Hepatic stellate cell (primary cell): ENCODE results near the gene GET4.
A peak's percentile ranks its signal among the peaks of the same experiment; 100 is the strongest.

Experiments used
- DNase-seq: peaks from one replicate; pipeline ENCODE4 v3.0.0; 2011; ENCODE audit warnings: low spot score

The GET4 gene

DNA sequence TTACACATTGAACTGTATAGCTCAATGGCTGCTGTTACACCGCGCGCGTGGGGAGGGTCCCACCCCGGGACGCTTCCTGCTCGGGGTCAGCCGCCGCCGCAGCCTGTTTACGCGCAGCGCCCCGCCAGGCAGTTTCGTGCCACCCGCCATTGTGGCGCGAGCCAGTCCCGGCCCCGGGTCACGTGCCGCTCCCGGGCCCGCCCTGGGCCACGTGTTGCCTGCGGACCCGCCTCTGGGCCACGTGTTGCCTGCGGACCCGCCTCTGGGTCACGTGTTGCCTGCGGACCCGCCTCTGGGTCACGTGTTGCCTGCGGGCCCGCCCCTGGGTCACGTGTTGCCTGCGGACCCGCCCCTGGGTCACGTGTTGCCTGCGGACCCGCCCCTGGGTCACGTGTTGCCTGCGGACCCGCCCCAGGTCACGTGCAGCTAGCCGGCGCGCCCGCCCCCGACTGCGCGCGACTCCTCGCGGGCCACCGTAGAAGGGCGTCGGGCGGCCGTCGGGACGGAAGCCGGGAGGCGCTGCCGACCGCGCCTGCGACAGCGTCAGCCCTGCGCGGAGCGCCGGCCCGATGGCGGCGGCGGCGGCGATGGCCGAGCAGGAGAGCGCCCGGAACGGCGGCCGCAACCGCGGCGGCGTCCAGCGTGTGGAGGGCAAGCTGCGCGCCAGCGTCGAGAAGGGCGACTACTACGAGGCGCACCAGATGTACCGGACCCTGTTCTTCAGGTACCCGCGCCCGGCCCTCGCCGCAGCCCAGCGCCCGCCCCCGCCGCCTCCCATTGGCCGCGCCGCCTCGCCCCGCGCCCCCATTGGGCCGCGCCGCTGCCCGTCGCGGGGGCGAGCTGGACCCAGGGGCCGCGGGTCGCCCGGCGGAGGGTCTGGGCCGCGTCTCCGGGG is at the start of gene GET4:
Gene GET4, plus strand, starts transcription at position 478 of the 895 bp plus-strand sequence. Its CDS starts 92 bp downstream, at position 570.
- DNase-seq = peak; percentile 93

GRCh38 chr7:828793-829561 is 47.4 kb upstream of the GET4 start:
- no peak for DNase-seq

GRCh38 chr7:830069-830468 is 46.3 kb upstream of the GET4 start:
- DNase-seq = no peak

GRCh38 chr7:831596-832166 is 44.7 kb upstream of the GET4 start:
- DNase-seq = peak; percentile 87

DNA sequence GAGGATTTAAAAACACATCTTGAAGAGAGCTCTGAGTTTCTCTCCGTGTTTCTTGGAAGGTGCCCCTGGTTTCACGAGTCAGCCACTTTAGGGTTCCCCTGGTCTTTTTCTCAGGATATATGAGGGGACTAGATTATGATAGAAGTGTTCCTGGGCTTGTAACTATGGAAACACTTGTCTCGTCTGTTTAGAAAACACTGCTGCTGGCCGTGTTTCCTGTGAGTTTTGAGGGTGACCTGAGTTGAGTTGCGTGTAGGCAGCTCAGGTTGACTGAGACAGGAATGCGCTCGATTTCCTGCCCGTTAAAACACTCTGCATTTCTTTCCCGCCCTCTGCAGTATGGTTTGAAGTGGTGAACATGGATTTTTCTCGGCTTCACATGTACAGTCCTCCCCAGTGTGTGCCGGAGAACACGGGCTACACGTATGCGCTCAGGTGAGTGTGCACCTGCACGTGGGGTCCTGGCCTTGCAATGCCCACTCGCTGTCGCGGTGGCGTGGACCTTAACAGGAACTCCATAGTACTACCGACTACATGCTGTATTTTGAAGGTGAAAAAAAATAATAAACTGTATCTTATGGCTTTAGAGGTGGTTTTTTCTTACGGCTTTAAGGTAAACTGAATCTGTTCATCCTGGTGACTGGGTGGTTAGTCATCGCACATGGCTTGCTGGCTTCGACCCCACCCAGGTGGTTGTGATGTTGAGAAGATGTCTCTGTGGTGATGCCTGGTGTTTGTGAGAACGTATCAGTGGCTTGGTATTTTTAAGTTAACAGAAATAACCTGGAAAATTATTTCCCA is 44.0 kb upstream of the GET4 start, which contains the start of gene SUN1:
Gene SUN1, plus strand, starts transcription at position 310 of the 801 bp plus-strand sequence. Its CDS starts 49 bp downstream, at position 359.
- DNase-seq = peak; percentile 83

DNA sequence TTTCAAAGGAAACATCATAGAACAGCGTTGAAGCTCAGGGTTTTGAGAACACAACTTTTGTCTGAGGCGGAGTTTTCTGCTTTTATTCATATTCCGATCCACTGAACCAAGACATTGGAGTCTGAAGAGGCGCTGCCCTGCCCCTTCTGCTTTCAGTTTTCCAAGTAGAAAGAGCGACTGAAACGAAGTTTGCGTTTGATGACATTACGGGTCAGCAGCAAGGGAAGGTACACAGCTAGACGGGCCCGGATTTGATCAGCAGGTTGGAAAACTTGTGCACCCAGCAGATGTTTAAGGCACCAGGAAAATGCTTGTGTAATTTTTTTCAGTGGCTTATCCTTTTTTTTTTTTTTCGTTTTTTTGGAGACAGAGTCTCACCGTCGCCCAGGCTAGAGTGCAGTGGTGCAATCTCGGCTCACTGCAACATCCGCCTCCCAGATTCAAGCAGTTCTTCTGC is 43.4 kb upstream of the GET4 start:
- DNase-seq = no peak

- no peak for DNase-seq
Observed at GRCh38 chr7:833601-834258, 42.6 kb upstream of the GET4 start.

GRCh38 chr7:834277-834676 is 42.1 kb upstream of the GET4 start:
- no peak for DNase-seq

GRCh38 chr7:835021-835420 is 41.3 kb upstream of the GET4 start:
- no peak for DNase-seq

GRCh38 chr7:835485-836401 is 40.6 kb upstream of the GET4 start:
- DNase-seq = no peak

DNA sequence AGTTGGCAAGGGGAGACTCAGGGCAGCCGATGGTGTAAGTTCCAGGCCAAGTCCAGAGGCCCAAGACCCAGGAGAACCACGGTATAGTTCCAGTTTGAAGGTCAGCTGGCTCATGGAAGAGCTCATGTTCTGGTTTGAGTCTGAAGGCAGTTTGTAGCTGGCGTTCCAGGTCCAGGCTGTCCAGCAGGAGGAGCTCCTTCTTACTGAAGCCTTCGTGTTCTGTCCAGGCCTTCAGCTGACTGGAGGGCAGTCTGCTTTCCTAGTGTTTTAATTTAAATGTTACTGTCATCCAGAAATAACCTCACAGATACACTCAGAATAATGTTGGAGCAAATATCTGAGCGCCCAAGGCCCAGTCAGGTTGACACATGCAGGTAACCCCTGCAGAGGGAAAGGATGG is 39.9 kb upstream of the GET4 start:
- DNase-seq = peak; percentile 72

GRCh38 chr7:837001-837400 is 39.4 kb upstream of the GET4 start:
- no peak for DNase-seq

- no peak for DNase-seq
Observed at GRCh38 chr7:840001-840600, 36.3 kb upstream of the GET4 start.

GRCh38 chr7:841943-842342 is 34.4 kb upstream of the GET4 start:
- no peak for DNase-seq

- no peak for DNase-seq
Observed at GRCh38 chr7:842431-843031, 33.8 kb upstream of the GET4 start.

GRCh38 chr7:843230-843629 is 33.1 kb upstream of the GET4 start:
- no peak for DNase-seq

DNA sequence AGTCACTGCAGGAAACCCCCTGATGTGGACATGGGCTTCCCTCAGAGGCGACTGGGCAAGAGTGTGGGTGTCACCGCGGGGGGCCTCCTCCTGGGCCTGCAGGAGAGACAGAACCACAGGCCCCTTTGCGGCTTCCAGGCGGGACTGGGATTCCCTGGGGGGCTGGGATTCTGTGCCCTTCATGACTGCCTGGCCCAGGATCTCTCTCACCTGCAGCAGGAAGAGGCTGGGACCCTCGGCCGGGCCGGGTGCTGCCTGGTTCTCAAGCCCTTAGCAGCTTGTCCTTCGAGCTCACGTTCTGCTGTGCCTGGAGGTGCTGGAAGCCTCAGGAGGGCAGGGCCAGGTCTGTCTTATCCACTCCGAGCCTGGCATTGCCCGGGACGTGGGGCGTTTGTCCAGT is 32.3 kb upstream of the GET4 start:
- DNase-seq = no peak

- no peak for DNase-seq
Observed at GRCh38 chr7:844514-844913, 31.8 kb upstream of the GET4 start.

- DNase-seq = no peak
Observed at GRCh38 chr7:845091-845490, 31.3 kb upstream of the GET4 start.
